Thoracic aorta (tissue), 2 donors: ENCODE measurements around the gene SNX3. TPM values are rescaled to one million over a fixed set of nuclear protein-coding genes. Genes with fewer than 3 reads are reported as not detected.

Experiments used
- ATAC-seq: fragments of 150-250 bp; one replicate; pipeline ENCODE4 v1.8.0; 2017; ENCODE audit warnings: low read depth; ENCODE audit not compliant: insufficient number of reproducible peaks, low FRiP score
- DNase-seq: peaks from one replicate; pipeline ENCODE4 v3.0.0-alpha.2; 2020; ENCODE audit warnings: low spot score
- H3K27ac ChIP-seq, 2 donors: fragments of 200-600 bp; sonication (generic); 1 replicate in 1 of 2; 2 replicates in 1 of 2; pipeline ENCODE4 v1.5.1; 2016; ENCODE audit warnings: mild to moderate bottlenecking in 2 of 2, moderate library complexity in 2 of 2
- H3K27me3 ChIP-seq: fragments of 200-600 bp; sonication (generic); replicated peaks from 2 replicates; pipeline ENCODE4 v1.6.0; 2016; ENCODE audit warnings: mild to moderate bottlenecking; ENCODE audit not compliant: insufficient read depth
- H3K36me3 ChIP-seq: fragments of 200-600 bp; sonication (generic); one replicate; pipeline ENCODE4 v1.5.1; 2016
- H3K4me1 ChIP-seq, 2 donors: fragments of 200-600 bp; sonication (generic); 1 replicate in 1 of 2; 2 replicates in 1 of 2; pipeline versions ENCODE4 v1.5.1 to v1.6.0; 2016; ENCODE audit warnings: low read depth in 2 of 2, mild to moderate bottlenecking in 1 of 2; ENCODE audit not compliant: control insufficient read depth in 1 of 2
- H3K4me3 ChIP-seq: fragments of 200-600 bp; sonication (generic); 2 replicates; pipeline ENCODE4 v1.5.1; 2016; ENCODE audit warnings: mild to moderate bottlenecking
- H3K9me3 ChIP-seq: fragments of 200-600 bp; sonication (generic); 2 replicates; pipeline ENCODE4 v1.5.1; 2016
- CTCF ChIP-seq: fragments of 200-600 bp; sonication (generic); IDR thresholded peaks from one replicate; pipeline ENCODE4 v1.5.1; 2019; ENCODE audit warnings: antibody characterized with exemption
- total RNA-seq, 2 donors: library from RNA; depleted of rRNA; stranded (reverse); fragments of >200 nt; gene quantifications; one replicate each; pipeline versions ENCODE4 v1.1.0 to v1.2.3, GENCODE V29; 2016

The SNX3 gene
- total RNA-seq, 2 donors from 2014 or later, result 110 to 122 TPM

DNA sequence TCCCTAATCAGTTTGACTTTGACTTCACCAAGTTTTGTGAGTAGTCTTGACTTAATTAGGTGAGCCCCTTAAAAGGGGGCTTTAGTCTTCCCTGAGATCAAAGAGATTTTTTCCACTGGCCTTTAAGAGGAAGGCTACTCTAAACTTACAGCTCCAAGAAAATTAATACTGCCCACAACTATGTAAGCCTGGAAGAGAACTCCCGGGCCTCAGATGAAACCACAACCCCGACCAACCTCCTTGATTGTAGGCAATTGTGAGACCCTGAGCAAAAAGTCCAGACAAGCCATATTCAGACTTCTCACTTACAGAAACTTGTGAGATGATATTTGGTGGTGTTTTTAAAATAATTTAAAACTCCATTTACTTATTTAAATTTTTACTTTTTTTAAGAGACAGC, 18.1 kb downstream of the SNX3 start:
- DNase-seq (no peak), ATAC-seq (no peak)
- peaks cover 0 to 6% of the 10 kb centered on the region in 2 donors for H3K4me1 ChIP-seq
- no peak for TF ChIP-seq CTCF
- no peak overlapping the region for H3K4me3 ChIP-seq
- peaks cover 4% of the 10 kb centered on the region for H3K9me3 ChIP-seq
- no peaks in the 10 kb centered on the region for H3K27me3 ChIP-seq
- H3K36me3 ChIP-seq, result no peaks in the 10 kb centered on the region
- H3K27ac ChIP-seq, result no peak overlapping the region

DNA sequence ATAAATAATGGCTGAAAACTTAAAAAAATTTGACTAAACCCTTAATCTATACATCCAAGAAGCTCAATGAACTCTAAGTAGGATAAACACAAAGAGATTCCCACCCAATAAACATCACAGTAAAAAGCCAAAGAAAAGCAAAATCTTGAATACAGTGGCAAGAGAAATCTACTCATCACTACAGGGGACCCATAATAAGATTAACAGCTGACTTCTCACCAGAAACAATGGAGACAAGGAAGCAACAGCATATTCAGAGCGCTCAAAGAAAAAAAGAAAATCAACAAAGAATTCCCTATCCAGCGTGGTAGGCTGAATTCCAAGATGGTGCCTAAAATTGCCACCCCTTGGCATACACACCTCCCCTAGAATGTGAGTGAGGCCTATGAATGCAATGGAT, 18.6 kb downstream of the SNX3 start:
- Histone ChIP-seq H3K4me1 (peaks cover 0 to 6% of the 10 kb centered on the region in 2 donors), H3K9me3 (peaks cover 4% of the 10 kb centered on the region), H3K27me3 (no peaks in the 10 kb centered on the region), H3K4me3 (no peak overlapping the region), H3K27ac (no peak overlapping the region), H3K36me3 (no peaks in the 10 kb centered on the region)
- DNase-seq (no peak), ATAC-seq (no peak)
- no peak for TF ChIP-seq CTCF

GRCh38 chr6:108238322-108238721, 22.5 kb downstream of the SNX3 start:
- H3K27me3 ChIP-seq, result no peaks in the 10 kb centered on the region
- TF ChIP-seq CTCF, result no peak
- H3K4me1 ChIP-seq, result no peaks in the 10 kb centered on the region
- H3K27ac ChIP-seq, result no peak overlapping the region
- no peak overlapping the region for H3K4me3 ChIP-seq
- H3K36me3 ChIP-seq, result no peaks in the 10 kb centered on the region
- DNase-seq, result no peak
- ATAC-seq, result no peak
- peaks cover 4% of the 10 kb centered on the region for H3K9me3 ChIP-seq

GRCh38 chr6:108236791-108237190, 24.0 kb downstream of the SNX3 start:
- no peak for TF ChIP-seq CTCF
- Histone ChIP-seq H3K27ac (no peak overlapping the region), H3K36me3 (no peaks in the 10 kb centered on the region), H3K9me3 (no peaks in the 10 kb centered on the region), H3K27me3 (no peaks in the 10 kb centered on the region), H3K4me1 (peaks cover 7 to 13% of the 10 kb centered on the region in 2 donors), H3K4me3 (no peak overlapping the region)
- DNase-seq (no peak), ATAC-seq (no peak)

- Histone ChIP-seq H3K4me1 (peaks cover 7 to 14% of the 10 kb centered on the region in 2 donors), H3K36me3 (no peaks in the 10 kb centered on the region), H3K9me3 (no peaks in the 10 kb centered on the region), H3K27ac (no peak overlapping the region), H3K27me3 (no peaks in the 10 kb centered on the region), H3K4me3 (no peak overlapping the region)
- no peak for TF ChIP-seq CTCF
- DNase-seq (no peak), ATAC-seq (no peak)
Measured at GRCh38 chr6:108235127-108235526, 25.7 kb downstream of the SNX3 start.
